KMS-11 (cell line): Measurements from ENCODE around the gene GPRC5A.

Source experiments
- H2AFZ ChIP-seq: fragments of 200-600 bp; sonication (generic); 2 replicates; pipeline ENCODE4 v1.6.1; 2016; ENCODE audit warnings: antibody characterized with exemption, mixed run types, low read depth
- H3K27ac ChIP-seq: fragments of 200-600 bp; sonication (generic); 2 replicates; pipeline ENCODE4 v1.6.1; 2016; ENCODE audit warnings: mild to moderate bottlenecking, mixed run types
- H3K27me3 ChIP-seq: fragments of 200-600 bp; sonication (generic); 2 replicates; pipeline ENCODE4 v1.6.1; 2017; ENCODE audit warnings: mild to moderate bottlenecking, low read depth, mixed run types, moderate library complexity; ENCODE audit not compliant: insufficient read depth
- H3K36me3 ChIP-seq: fragments of 200-600 bp; sonication (generic); 2 replicates; pipeline ENCODE4 v1.6.1; 2017; ENCODE audit warnings: mild to moderate bottlenecking, mixed run types; ENCODE audit not compliant: insufficient read depth
- H3K4me1 ChIP-seq: fragments of 200-600 bp; sonication (generic); 2 replicates; pipeline ENCODE4 v1.6.1; 2016; ENCODE audit warnings: mild to moderate bottlenecking, low read depth, mixed run types; ENCODE audit not compliant: poor library complexity, severe bottlenecking
- H3K4me2 ChIP-seq: fragments of 200-600 bp; sonication (generic); 2 replicates; pipeline ENCODE4 v1.7.0; 2016; ENCODE audit warnings: mild to moderate bottlenecking, mixed run types
- H3K4me3 ChIP-seq: fragments of 200-600 bp; sonication (generic); IDR thresholded peaks from 2 replicates; pipeline ENCODE4 v1.6.1; 2017; ENCODE audit warnings: low read depth, low read length, mixed read lengths; ENCODE audit not compliant: insufficient read depth
- H3K79me2 ChIP-seq: fragments of 200-600 bp; sonication (generic); 2 replicates; pipeline ENCODE4 v1.6.1; 2016; ENCODE audit warnings: low read depth, mixed run types; ENCODE audit not compliant: insufficient read depth
- H3K9ac ChIP-seq: fragments of 200-600 bp; sonication (generic); 2 replicates; pipeline ENCODE4 v1.6.1; 2016; ENCODE audit warnings: mild to moderate bottlenecking, mixed run types
- H4K20me1 ChIP-seq: fragments of 200-600 bp; sonication (generic); 2 replicates; pipeline ENCODE4 v1.6.1; 2016; ENCODE audit warnings: mild to moderate bottlenecking, mixed run types; ENCODE audit not compliant: insufficient read depth
- TF ChIP-seq, protein P1 (sequence below): fragments of 200-600 bp; sonication (generic); conservative IDR thresholded peaks from 2 replicates; pipeline ENCODE4 v1.6.1; 2017; ENCODE audit warnings: low read depth, mild to moderate bottlenecking, antibody characterized with exemption, low read length, moderate library complexity, mixed read lengths

The GPRC5A gene

GRCh38 chr12:12893438-12893837 is 2.1 kb downstream of the GPRC5A start:
- H3K36me3 ChIP-seq, result no peaks in the 10 kb centered on the region
- no peak overlapping the region for H3K9ac ChIP-seq
- H3K4me2 ChIP-seq, result no peak overlapping the region
- H4K20me1 ChIP-seq, result no peaks in the 10 kb centered on the region
- H3K4me1 ChIP-seq, result no peaks in the 10 kb centered on the region
- no peak overlapping the region for H2AFZ ChIP-seq
- no peak overlapping the region for H3K27ac ChIP-seq
- no peaks in the 10 kb centered on the region for H3K79me2 ChIP-seq
- no peak overlapping the region for H3K4me3 ChIP-seq
- no peaks in the 10 kb centered on the region for H3K27me3 ChIP-seq
- TF ChIP-seq, protein P1, sequence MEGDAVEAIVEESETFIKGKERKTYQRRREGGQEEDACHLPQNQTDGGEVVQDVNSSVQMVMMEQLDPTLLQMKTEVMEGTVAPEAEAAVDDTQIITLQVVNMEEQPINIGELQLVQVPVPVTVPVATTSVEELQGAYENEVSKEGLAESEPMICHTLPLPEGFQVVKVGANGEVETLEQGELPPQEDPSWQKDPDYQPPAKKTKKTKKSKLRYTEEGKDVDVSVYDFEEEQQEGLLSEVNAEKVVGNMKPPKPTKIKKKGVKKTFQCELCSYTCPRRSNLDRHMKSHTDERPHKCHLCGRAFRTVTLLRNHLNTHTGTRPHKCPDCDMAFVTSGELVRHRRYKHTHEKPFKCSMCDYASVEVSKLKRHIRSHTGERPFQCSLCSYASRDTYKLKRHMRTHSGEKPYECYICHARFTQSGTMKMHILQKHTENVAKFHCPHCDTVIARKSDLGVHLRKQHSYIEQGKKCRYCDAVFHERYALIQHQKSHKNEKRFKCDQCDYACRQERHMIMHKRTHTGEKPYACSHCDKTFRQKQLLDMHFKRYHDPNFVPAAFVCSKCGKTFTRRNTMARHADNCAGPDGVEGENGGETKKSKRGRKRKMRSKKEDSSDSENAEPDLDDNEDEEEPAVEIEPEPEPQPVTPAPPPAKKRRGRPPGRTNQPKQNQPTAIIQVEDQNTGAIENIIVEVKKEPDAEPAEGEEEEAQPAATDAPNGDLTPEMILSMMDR, result no peak

DNA sequence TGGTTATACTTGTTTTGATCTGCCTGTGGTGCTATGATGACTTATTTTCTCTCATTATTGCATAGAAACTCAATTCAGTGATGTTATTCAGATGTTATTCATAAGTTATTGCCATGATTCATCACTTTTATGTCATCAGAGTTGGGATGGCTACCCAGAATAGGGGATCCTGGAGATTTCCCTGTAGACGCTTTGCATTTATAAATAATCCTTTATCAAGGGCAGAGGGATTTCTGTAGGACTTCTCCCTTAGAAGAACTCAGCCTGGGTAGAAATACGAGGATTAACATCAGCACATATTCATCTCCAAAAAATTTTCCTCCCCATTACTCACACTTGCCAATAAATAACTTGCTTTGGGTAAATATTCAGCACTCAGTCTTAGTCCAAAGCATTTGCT is 4.9 kb downstream of the GPRC5A start:
- Histone ChIP-seq H3K4me3 (no peak overlapping the region), H3K79me2 (no peaks in the 10 kb centered on the region), H3K27ac (no peak overlapping the region), H2AFZ (no peak overlapping the region), H3K4me2 (no peak overlapping the region), H4K20me1 (no peaks in the 10 kb centered on the region), H3K9ac (no peak overlapping the region), H3K4me1 (no peaks in the 10 kb centered on the region), H3K36me3 (no peaks in the 10 kb centered on the region), H3K27me3 (no peaks in the 10 kb centered on the region)
- TF ChIP-seq, protein P1, result no peak

GRCh38 chr12:12897302-12897701 is 5.9 kb downstream of the GPRC5A start:
- no peak overlapping the region for H3K4me2 ChIP-seq
- H3K79me2 ChIP-seq, result no peaks in the 10 kb centered on the region
- TF ChIP-seq, protein P1, result no peak
- no peaks in the 10 kb centered on the region for H3K36me3 ChIP-seq
- H3K4me3 ChIP-seq, result no peak overlapping the region
- H3K27me3 ChIP-seq, result no peaks in the 10 kb centered on the region
- H4K20me1 ChIP-seq, result no peaks in the 10 kb centered on the region
- H3K9ac ChIP-seq, result no peak overlapping the region
- H3K4me1 ChIP-seq, result no peaks in the 10 kb centered on the region
- no peak overlapping the region for H3K27ac ChIP-seq
- no peak overlapping the region for H2AFZ ChIP-seq

DNA sequence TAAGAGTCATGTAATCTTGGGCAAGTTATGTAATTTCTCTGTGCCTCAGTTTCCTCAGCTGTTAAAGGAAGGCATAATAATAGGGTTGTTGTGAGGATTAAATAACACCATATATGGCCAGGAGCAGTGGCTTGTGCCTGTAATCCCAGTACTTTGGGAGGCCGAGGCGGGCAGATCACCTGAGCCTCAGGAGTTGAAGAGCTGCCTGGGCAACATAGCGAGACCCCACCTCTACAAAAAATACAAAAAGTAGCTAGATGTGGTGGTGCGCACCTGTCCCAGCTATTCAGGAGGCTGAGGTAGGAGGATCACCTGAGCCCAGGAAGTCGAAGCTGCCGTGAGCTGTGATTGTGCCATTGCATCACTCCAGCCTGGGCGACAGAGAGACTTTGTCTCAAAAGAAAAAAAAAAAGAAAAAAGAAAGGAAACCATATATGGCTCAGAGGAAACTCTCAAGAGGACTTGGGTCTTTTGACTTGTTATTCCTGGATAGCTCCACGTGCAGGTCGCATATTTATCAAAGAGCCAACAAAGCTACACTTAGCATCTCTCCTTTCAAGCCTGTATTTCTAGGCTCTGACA is 6.9 kb downstream of the GPRC5A start:
- no peaks in the 10 kb centered on the region for H4K20me1 ChIP-seq
- no peak overlapping the region for H3K9ac ChIP-seq
- H3K79me2 ChIP-seq, result no peaks in the 10 kb centered on the region
- H3K27me3 ChIP-seq, result no peaks in the 10 kb centered on the region
- H2AFZ ChIP-seq, result no peak overlapping the region
- no peak overlapping the region for H3K27ac ChIP-seq
- H3K4me2 ChIP-seq, result no peak overlapping the region
- TF ChIP-seq, protein P1, result no peak
- H3K4me1 ChIP-seq, result no peaks in the 10 kb centered on the region
- no peak overlapping the region for H3K4me3 ChIP-seq
- H3K36me3 ChIP-seq, result no peaks in the 10 kb centered on the region
